ENCODE results near the gene PRSS16. TPM values are rescaled to one million over a fixed set of nuclear protein-coding genes. Genes with fewer than 3 reads are reported as not detected.

Gene PRSS16
- total and polyA plus RNA-seq, 2 experiments from 2014 or later: 8.7 to 11.8 TPM

- H3K27me3 Mint-ChIP-seq (ENCODE audit: insufficient read depth, low read depth, poor library complexity): peaks cover 24% of the 10 kb centered on the region
- H3K79me2 ChIP-seq (replicated peaks; ENCODE audit: insufficient read depth): no peaks in the 10 kb centered on the region
- peaks cover 20% of the 10 kb centered on the region for H3K27me3 ChIP-seq (ENCODE audit: insufficient read depth)
- no peaks in the 10 kb centered on the region for H3K9me3 Mint-ChIP-seq
- peak overlapping the region; percentile 65 for H3K4me3 ChIP-seq
- no peaks in the 10 kb centered on the region for H3K36me3 ChIP-seq (ENCODE audit: insufficient read depth)
- H3K4me3 Mint-ChIP-seq: peak overlapping the region; percentile 75
- DNase-seq (ENCODE audit: low spot score): peak; percentile 70
- ATAC-seq: no peak
- H4K20me1 ChIP-seq (replicated peaks; ENCODE audit: insufficient read depth): no peaks in the 10 kb centered on the region
- H3K9me2 ChIP-seq (ENCODE audit: insufficient read depth): no peaks in the 10 kb centered on the region
- H3K27ac ChIP-seq (ENCODE audit: low read depth): no peak overlapping the region
- peak overlapping the region; percentile 84 for H2AFZ ChIP-seq
- no peak for TF ChIP-seq CTCF (conservative IDR thresholded peaks at IDR 0.05; ENCODE audit: low read depth in 2 of 2)
- no peak for TF ChIP-seq STAT1 (IDR thresholded peaks at IDR 0.05; ENCODE audit: unreplicated experiment)
- no peak for TF ChIP-seq ETS1 (IDR thresholded peaks at IDR 0.05)
- TF ChIP-seq EZH2 (IDR thresholded peaks at IDR 0.05; ENCODE audit: low read depth, unreplicated experiment): peak; percentile 13
- TF ChIP-seq NANOG (IDR thresholded peaks at IDR 0.05; ENCODE audit: borderline replicate concordance): no peak
- no peak for TF ChIP-seq ZNF331 (CRISPR knock-in tag; IDR thresholded peaks at IDR 0.05; ENCODE audit: low read depth)
- no peak for TF ChIP-seq JUNB (IDR thresholded peaks at IDR 0.05; ENCODE audit: unreplicated experiment)
- no peak for TF ChIP-seq ZNF462 (CRISPR knock-in tag; IDR thresholded peaks at IDR 0.05)
- H3F3A ChIP-seq (replicated peaks; ENCODE audit: low read depth): no peaks in the 10 kb centered on the region
- H3K4me2 ChIP-seq: peak overlapping the region; percentile 76
- H3K27ac Mint-ChIP-seq: no peak overlapping the region
- no peaks in the 10 kb centered on the region for H3K4me1 Mint-ChIP-seq
- peaks cover 11% of the 10 kb centered on the region for H3K4me1 ChIP-seq (ENCODE audit: insufficient read depth)
- no peaks in the 10 kb centered on the region for H3K36me3 Mint-ChIP-seq (ENCODE audit: low read depth)
Observed at GRCh38 chr6:27275025-27275956, 27.8 kb downstream of the PRSS16 start.
